Measurements from ENCODE around the gene LTB4R2. TPM values are rescaled to one million over a fixed set of nuclear protein-coding genes. Genes with fewer than 3 reads are reported as not detected.

LTB4R2 gene
- total RNA-seq, 4 donors from 2014 or later = 4.4 to 81.5 (median 7.1) TPM

DNA sequence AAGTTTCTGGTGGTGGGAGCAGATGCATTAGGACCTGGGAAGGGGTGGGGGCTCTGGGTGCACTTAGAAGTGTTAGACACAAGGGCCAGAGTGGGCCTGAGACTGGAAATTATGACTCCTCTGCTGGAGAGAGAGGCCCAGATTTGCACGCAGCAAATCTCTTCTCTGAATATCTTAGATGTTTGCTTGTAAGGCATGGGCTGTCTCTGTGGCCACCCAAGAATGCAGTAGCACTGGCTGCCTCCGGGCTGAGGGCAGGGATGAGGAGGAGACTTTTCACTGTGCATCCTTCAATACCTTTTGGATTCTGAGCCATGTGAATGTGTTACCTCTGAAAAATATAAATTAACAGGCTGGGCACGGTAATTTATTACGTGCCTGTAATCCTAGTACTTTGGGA is 24.6 kb upstream of the LTB4R2 start:
- DNase-seq = no peak
- TF ChIP-seq EP300 (IDR thresholded peaks at IDR 0.05; ENCODE audit: low read depth) (no peak), POLR2A (IDR thresholded peaks at IDR 0.05) (no peak), POLR2AphosphoS5 (IDR thresholded peaks at IDR 0.05) (no peak)
- TF ChIP-seq, protein P1, sequence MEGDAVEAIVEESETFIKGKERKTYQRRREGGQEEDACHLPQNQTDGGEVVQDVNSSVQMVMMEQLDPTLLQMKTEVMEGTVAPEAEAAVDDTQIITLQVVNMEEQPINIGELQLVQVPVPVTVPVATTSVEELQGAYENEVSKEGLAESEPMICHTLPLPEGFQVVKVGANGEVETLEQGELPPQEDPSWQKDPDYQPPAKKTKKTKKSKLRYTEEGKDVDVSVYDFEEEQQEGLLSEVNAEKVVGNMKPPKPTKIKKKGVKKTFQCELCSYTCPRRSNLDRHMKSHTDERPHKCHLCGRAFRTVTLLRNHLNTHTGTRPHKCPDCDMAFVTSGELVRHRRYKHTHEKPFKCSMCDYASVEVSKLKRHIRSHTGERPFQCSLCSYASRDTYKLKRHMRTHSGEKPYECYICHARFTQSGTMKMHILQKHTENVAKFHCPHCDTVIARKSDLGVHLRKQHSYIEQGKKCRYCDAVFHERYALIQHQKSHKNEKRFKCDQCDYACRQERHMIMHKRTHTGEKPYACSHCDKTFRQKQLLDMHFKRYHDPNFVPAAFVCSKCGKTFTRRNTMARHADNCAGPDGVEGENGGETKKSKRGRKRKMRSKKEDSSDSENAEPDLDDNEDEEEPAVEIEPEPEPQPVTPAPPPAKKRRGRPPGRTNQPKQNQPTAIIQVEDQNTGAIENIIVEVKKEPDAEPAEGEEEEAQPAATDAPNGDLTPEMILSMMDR (IDR thresholded peaks at IDR 0.05) = no peak
- Histone ChIP-seq H3K9me3 (no peaks in the 10 kb centered on the region), H3K27ac (no peak overlapping the region), H3K27me3 (no peaks in the 10 kb centered on the region), H3K4me1 (no peaks in the 10 kb centered on the region), H3K36me3 (peaks cover 0 to 8% (median 4%) of the 10 kb centered on the region in 4 donors), H3K4me3 (no peak overlapping the region)
- in situ Hi-C loops (cut with MboI; ENCODE audit: low pct_ligation_motif_present in 1 of 4, low pct_unique_long_range_greater_than_20kb in 1 of 4, low sequenced_read_pairs in 3 of 4) = no loop called here
- 83 to 86% methylated on average over 2 to 4 of the region's 4 CpGs for WGBS, 2 donors (ENCODE audit: low coverage in 1 of 2)
- intact Hi-C loops (cut with DNase I; ENCODE audit: low total_unique reads) = no loop called here

GRCh38 chr14:24286996-24287395 is 22.9 kb upstream of the LTB4R2 start:
- peaks cover 0 to 25% (median 10%) of the 10 kb centered on the region in 4 donors for H3K36me3 ChIP-seq
- 95 to 100% methylated on average over 2 to 5 of the region's 5 CpGs for WGBS, 2 donors (ENCODE audit: low coverage in 1 of 2)
- no peak overlapping the region for H3K27ac ChIP-seq
- H3K4me1 ChIP-seq = no peaks in the 10 kb centered on the region
- no peaks in the 10 kb centered on the region for H3K27me3 ChIP-seq
- H3K4me3 ChIP-seq = no peak overlapping the region
- in situ Hi-C loops (cut with MboI; ENCODE audit: low pct_ligation_motif_present in 1 of 4, low pct_unique_long_range_greater_than_20kb in 1 of 4, low sequenced_read_pairs in 3 of 4) (no loop called here), intact Hi-C loops (cut with DNase I; ENCODE audit: low total_unique reads) (no loop called here)
- TF ChIP-seq, protein P1 (IDR thresholded peaks at IDR 0.05) = no peak
- TF ChIP-seq POLR2AphosphoS5 (IDR thresholded peaks at IDR 0.05) (no peak), EP300 (IDR thresholded peaks at IDR 0.05; ENCODE audit: low read depth) (no peak), POLR2A (IDR thresholded peaks at IDR 0.05) (no peak)
- DNase-seq = no peak
- no peaks in the 10 kb centered on the region for H3K9me3 ChIP-seq

GRCh38 chr14:24289649-24290280 is 20.2 kb upstream of the LTB4R2 start:
- H3K4me3 ChIP-seq = no peak overlapping the region
- in situ Hi-C loops (cut with MboI; ENCODE audit: low pct_ligation_motif_present in 1 of 4, low pct_unique_long_range_greater_than_20kb in 1 of 4, low sequenced_read_pairs in 3 of 4) = loop anchor here in 1 of 4 donors (5.0 kb wide), 1 partner anchor 42 kb away; no protein-coding TSS in a partner anchor
- no peaks in the 10 kb centered on the region for H3K27me3 ChIP-seq
- H3K36me3 ChIP-seq = peaks cover 0 to 31% (median 14%) of the 10 kb centered on the region in 4 donors
- TF ChIP-seq POLR2AphosphoS5 (IDR thresholded peaks at IDR 0.05) (no peak), EP300 (IDR thresholded peaks at IDR 0.05; ENCODE audit: low read depth) (no peak), POLR2A (IDR thresholded peaks at IDR 0.05) (no peak)
- TF ChIP-seq, protein P1 (IDR thresholded peaks at IDR 0.05) = no peak
- H3K27ac ChIP-seq = no peak overlapping the region
- H3K4me1 ChIP-seq = no peaks in the 10 kb centered on the region
- H3K9me3 ChIP-seq = no peaks in the 10 kb centered on the region
- no peak for DNase-seq
- WGBS, 2 donors (ENCODE audit: low coverage in 1 of 2) = 85% methylated on average over 6 of the region's 6 CpGs; no CpG with 5 or more reads in 1 of the 2 donors
- intact Hi-C loops (cut with DNase I; ENCODE audit: low total_unique reads) = no loop called here

GRCh38 chr14:24290746-24291145 is 19.2 kb upstream of the LTB4R2 start:
- Histone ChIP-seq H3K4me3 (no peak overlapping the region), H3K27ac (no peak overlapping the region), H3K36me3 (peaks cover 0 to 34% (median 16%) of the 10 kb centered on the region in 4 donors), H3K9me3 (no peaks in the 10 kb centered on the region), H3K27me3 (no peaks in the 10 kb centered on the region), H3K4me1 (no peaks in the 10 kb centered on the region)
- no peak for DNase-seq
- TF ChIP-seq POLR2A (IDR thresholded peaks at IDR 0.05) (no peak), POLR2AphosphoS5 (IDR thresholded peaks at IDR 0.05) (no peak), EP300 (IDR thresholded peaks at IDR 0.05; ENCODE audit: low read depth) (no peak)
- TF ChIP-seq, protein P1 (IDR thresholded peaks at IDR 0.05) = no peak
- intact Hi-C loops (cut with DNase I; ENCODE audit: low total_unique reads) = no loop called here
- WGBS, 2 donors (ENCODE audit: low coverage in 1 of 2) = 78 to 79% methylated on average over 8 to 9 of the region's 9 CpGs
- in situ Hi-C loops (cut with MboI; ENCODE audit: low pct_ligation_motif_present in 1 of 4, low pct_unique_long_range_greater_than_20kb in 1 of 4, low sequenced_read_pairs in 3 of 4) = loop anchor here in 1 of 4 donors (5.0 kb wide), 1 partner anchor 43 kb away; no protein-coding TSS in a partner anchor
